Stimulated activated CD4-positive, alpha-beta T cell treated with anti-CD3 and anti-CD28 coated beads, Interleukin-12 subunit alpha, Interleukin-12 subunit beta, amount 100 ng/mL, for 24 hours (primary cell): Measurements from ENCODE around the gene ICAM5.

Experiments
- DNase-seq, 2 experiments: peaks; one replicate each; pipeline ENCODE4 v3.0.0-alpha.2; 2020; ENCODE audit warnings: low read depth in 2 of 2

ICAM5 gene

GRCh38 chr19:10344780-10345179 lies 55.0 kb downstream of the ICAM5 start:
- no peak for DNase-seq
